ENCODE data around the gene PSME3IP1. TPM values are rescaled to one million over a fixed set of nuclear protein-coding genes. Genes with fewer than 3 reads are reported as not detected.

The PSME3IP1 gene
- total RNA-seq, 3 donors from 2014 or later, result 64.8 to 81.4 (median 69.8) TPM

GRCh38 chr16:57123216-57123973, 62.4 kb downstream of the PSME3IP1 start:
- TF ChIP-seq CTCF (IDR thresholded peaks at IDR 0.05) (no peak), POLR2AphosphoS5 (IDR thresholded peaks at IDR 0.05) (no peak), POLR2A (IDR thresholded peaks at IDR 0.05) (no peak)

GRCh38 chr16:57118461-57119084, 67.3 kb downstream of the PSME3IP1 start:
- Histone ChIP-seq H3K9me3 (no peaks in the 10 kb centered on the region), H3K27ac (no peak overlapping the region), H3K4me1 (no peaks in the 10 kb centered on the region), H3K36me3 (peaks cover 4% of the 10 kb centered on the region), H3K4me3 (no peak overlapping the region), H3K27me3 (no peaks in the 10 kb centered on the region)
- TF ChIP-seq POLR2AphosphoS5 (IDR thresholded peaks at IDR 0.05) (no peak), CTCF (IDR thresholded peaks at IDR 0.05) (no peak), POLR2A (IDR thresholded peaks at IDR 0.05) (no peak)
- DNase-seq (ENCODE audit: low spot score in 2 of 2), result no peak
- intact Hi-C loops (cut with DNase I; ENCODE audit: low total_unique reads), result no loop called here

More at GRCh38 chr16:57123216-57123973, 62.4 kb downstream of the PSME3IP1 start:
- no peaks in the 10 kb centered on the region for H3K27me3 ChIP-seq
- no peak for DNase-seq (ENCODE audit: low spot score in 2 of 2)
- no peaks in the 10 kb centered on the region for H3K4me1 ChIP-seq
- no peak overlapping the region for H3K27ac ChIP-seq
- intact Hi-C loops (cut with DNase I; ENCODE audit: low total_unique reads), result no loop called here
- no peak overlapping the region for H3K4me3 ChIP-seq
- H3K36me3 ChIP-seq, result peaks cover 4% of the 10 kb centered on the region
- H3K9me3 ChIP-seq, result no peaks in the 10 kb centered on the region

GRCh38 chr16:57115514-57116182, 70.2 kb downstream of the PSME3IP1 start:
- intact Hi-C loops (cut with DNase I; ENCODE audit: low total_unique reads), result no loop called here

GRCh38 chr16:57115168-57115513, 70.7 kb downstream of the PSME3IP1 start:
- no peak for TF ChIP-seq POLR2A (IDR thresholded peaks at IDR 0.05)
- TF ChIP-seq CTCF (IDR thresholded peaks at IDR 0.05), result no peak
- TF ChIP-seq POLR2AphosphoS5 (IDR thresholded peaks at IDR 0.05), result no peak
- DNase-seq (ENCODE audit: low spot score in 2 of 2), result no peak
- intact Hi-C loops (cut with DNase I; ENCODE audit: low total_unique reads), result no loop called here
- no peaks in the 10 kb centered on the region for H3K4me1 ChIP-seq
- H3K9me3 ChIP-seq, result no peaks in the 10 kb centered on the region
- H3K27me3 ChIP-seq, result no peaks in the 10 kb centered on the region
- H3K27ac ChIP-seq, result no peak overlapping the region
- no peaks in the 10 kb centered on the region for H3K36me3 ChIP-seq
- no peak overlapping the region for H3K4me3 ChIP-seq

More at GRCh38 chr16:57115514-57116182, 70.2 kb downstream of the PSME3IP1 start:
- Histone ChIP-seq H3K27me3 (no peaks in the 10 kb centered on the region), H3K27ac (no peak overlapping the region), H3K36me3 (no peaks in the 10 kb centered on the region), H3K4me3 (no peak overlapping the region), H3K9me3 (no peaks in the 10 kb centered on the region), H3K4me1 (no peaks in the 10 kb centered on the region)
- no peak for TF ChIP-seq POLR2AphosphoS5 (IDR thresholded peaks at IDR 0.05)
- no peak for TF ChIP-seq CTCF (IDR thresholded peaks at IDR 0.05)
- TF ChIP-seq POLR2A (IDR thresholded peaks at IDR 0.05), result no peak
- DNase-seq (ENCODE audit: low spot score in 2 of 2), result no peak

- Histone ChIP-seq H3K9me3 (no peaks in the 10 kb centered on the region), H3K27ac (no peak overlapping the region), H3K4me3 (no peak overlapping the region), H3K4me1 (no peaks in the 10 kb centered on the region), H3K36me3 (no peaks in the 10 kb centered on the region), H3K27me3 (no peaks in the 10 kb centered on the region)
- intact Hi-C loops (cut with DNase I; ENCODE audit: low total_unique reads), result no loop called here
- no peak for DNase-seq (ENCODE audit: low spot score in 2 of 2)
- no peak for TF ChIP-seq POLR2A (IDR thresholded peaks at IDR 0.05)
- no peak for TF ChIP-seq POLR2AphosphoS5 (IDR thresholded peaks at IDR 0.05)
- no peak for TF ChIP-seq CTCF (IDR thresholded peaks at IDR 0.05)
These were observed 72.2 kb downstream of the PSME3IP1 start for GRCh38 chr16:57113664-57114063.

Measured in breast epithelium (tissue), 4 donors.